DMS53 (cell line): Measurements from ENCODE around the gene PSAPL1.

Source experiments
- DNase-seq: peaks from one replicate; lab custom pipeline; 2025; lab: John Stamatoyannopoulos, UW

PSAPL1 gene, protein sequence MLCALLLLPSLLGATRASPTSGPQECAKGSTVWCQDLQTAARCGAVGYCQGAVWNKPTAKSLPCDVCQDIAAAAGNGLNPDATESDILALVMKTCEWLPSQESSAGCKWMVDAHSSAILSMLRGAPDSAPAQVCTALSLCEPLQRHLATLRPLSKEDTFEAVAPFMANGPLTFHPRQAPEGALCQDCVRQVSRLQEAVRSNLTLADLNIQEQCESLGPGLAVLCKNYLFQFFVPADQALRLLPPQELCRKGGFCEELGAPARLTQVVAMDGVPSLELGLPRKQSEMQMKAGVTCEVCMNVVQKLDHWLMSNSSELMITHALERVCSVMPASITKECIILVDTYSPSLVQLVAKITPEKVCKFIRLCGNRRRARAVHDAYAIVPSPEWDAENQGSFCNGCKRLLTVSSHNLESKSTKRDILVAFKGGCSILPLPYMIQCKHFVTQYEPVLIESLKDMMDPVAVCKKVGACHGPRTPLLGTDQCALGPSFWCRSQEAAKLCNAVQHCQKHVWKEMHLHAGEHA

DNA sequence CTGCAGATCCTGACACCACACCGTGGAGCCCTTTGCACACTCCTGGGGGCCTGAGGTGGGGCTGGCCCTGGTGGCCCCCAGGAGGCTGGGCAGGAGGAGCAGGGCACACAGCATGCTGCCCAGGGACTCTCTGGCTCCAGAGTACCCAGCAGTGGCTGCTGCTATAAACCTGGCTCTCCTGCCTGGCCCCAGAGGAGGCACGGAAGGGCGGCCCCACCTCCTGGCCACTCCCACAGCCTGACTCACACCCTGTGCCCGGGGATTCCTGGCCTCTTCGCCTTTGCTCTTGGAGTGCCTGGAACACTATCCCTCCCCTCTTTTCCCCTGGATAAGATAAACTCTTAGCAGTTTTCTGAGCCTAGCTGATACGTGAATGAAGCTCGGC is at the start of gene PSAPL1:
TSS of gene PSAPL1 (minus strand) at position 165 of the 385 bp plus-strand sequence. CDS start at position 114, 51 bp downstream.
- DNase-seq, result peak; percentile 80

DNA sequence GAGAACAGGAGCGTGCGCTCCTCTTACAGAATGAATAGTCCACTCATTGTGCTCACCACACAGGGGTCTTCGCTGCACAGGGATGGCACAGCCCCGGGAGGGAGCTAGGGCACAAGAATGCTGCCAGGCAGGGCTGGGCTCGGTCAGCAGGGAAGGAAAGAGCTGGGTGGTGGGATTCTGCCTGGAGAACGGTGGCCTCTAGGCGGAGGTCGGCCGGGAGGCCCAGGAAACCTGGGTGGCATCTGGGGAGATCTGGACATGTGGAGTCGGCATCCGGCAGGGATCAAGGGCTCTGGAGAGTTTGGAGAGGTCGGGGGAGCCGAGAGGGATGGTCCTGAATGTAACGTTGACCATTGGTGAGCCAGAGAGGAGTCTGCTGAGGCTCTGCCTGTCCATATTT is 46.5 kb upstream of the PSAPL1 start:
- DNase-seq, result no peak

DNA sequence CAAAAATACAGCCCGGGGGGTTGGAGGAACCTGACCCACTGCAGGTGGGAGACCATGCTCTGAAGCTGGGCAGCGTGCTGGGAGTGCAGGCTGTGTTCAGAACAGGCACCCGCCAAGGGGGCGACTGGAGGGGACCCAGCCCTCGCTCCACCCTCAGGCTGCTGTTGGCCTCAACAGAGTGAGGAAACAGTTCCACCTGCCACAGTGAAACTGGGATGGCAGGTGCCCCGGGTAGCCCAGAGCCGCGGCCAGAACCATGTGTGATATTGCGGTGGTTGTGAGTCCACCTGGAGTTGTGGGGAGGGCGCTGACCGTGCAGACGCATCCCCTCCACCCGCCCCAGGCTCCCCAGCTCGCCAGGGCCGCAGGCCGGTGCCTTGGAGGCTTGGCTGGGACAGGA is 45.7 kb upstream of the PSAPL1 start:
- DNase-seq, result no peak

DNA sequence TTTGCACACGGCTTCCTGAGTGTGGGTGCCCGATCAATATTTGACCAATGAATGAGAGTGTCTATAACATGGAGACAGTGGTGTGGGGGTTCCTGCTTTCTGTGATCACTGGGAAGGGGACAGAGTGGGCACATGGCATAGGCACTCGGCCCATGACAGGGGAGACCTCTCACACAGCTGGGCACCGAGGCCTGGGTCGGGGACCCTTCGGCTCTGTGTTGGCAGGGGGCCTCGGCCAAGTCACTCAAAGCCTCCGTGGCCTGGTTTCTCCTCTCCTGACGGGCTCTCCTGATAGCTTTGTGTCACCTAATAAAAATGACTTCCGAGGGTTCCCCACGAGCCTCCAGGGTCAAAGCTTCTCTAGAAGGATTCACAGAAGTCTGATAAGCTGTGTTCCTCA is 43.9 kb upstream of the PSAPL1 start:
- no peak for DNase-seq

DNA sequence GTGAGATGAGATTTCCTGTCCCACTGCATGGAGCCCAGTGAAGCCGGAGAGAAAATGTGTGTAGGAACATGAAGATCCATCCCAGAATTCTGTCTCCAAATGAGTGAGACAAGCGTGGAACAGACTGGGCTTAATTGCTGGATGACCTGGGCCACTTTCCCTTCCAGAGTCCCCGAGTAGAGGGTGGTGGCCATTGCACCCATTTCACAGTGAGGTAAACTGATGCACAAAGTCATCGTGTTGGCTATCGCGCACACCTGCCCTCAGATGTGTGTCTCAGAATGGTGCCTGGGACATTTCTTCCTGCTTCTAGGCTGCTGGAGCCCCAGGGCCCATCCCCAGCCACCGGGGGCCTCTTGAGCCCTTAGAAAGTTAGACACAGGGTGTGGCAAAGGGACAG is 43.0 kb upstream of the PSAPL1 start:
- no peak for DNase-seq

DNA sequence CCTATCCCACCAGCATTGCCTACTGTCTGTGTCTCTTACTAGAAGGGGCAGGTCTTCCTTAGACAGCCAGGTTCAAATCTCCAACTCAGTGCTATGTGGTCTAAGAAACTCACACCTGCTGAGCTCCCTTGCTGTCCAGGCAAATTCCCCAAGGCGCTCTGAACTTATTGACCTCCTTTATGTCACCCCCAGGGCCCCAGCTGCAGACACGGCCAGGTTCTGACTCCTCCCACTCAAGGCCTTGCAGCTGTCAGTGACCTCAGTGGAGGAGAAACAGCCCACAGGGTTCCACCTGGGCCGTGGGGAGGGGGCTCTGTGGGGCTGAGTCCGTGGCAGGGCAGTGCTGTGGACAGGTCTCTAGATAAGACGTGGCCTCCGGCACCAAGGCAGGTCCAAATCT is 42.1 kb upstream of the PSAPL1 start:
- no peak for DNase-seq

DNA sequence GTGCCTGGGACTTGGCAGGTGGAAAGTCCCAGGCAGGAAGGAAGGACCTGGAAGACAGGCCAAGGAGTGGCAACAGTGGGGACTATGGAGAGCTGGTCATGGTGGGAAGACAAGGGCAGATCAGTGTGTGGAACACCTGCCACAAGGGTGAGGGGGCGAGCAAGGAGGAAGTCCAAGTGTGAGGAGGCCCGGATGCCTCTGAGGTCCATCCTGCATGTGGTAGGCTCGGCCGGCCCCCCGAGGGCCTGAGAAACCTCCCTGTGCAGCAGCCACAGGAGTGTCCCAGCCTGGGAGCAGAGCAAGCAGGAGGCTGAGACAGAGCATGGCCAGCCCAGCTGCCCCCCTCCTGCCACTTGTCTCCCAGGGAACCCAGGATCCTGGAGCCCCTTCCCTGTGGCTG is 40.5 kb upstream of the PSAPL1 start:
- DNase-seq, result no peak

DNA sequence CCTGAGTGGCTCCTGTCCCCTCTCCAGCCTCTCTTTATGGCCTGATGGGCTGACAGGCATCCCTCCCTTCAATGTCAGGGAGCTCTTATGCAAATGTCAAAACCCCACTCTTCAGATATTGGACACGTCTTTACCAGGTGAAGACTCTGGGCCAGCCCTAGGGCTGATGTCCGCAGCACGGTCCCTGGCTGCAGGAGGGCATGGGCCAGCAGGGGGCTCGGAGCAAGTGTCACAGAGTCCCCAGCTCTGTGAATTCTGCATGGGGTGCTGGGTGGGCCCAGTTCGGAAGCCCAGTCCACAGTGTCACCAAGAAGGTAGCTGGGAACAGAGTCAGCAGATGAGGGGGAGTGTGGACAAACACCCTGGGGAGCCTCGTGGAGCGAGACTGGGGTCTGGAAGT is 39.6 kb upstream of the PSAPL1 start:
- DNase-seq, result no peak

DNA sequence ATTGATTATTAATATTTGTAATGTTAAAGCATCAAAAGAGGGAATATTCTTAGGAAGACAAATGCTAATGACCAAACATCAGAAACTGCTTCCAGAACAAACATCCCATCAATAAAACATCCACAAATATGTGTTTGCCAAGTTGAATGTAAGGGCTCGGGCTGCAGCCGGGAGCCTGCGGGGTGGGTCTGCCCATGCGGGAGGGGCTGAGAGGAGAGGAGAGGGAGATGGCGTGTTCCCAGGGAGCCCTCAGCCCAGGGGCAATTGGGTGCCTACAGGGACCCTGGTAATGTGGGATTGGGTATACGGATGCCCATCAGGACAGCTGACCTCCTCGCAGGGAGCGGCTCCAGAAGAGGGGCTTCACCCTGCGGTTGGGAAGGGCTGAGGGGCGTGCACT is 38.4 kb upstream of the PSAPL1 start:
- DNase-seq, result no peak

DNA sequence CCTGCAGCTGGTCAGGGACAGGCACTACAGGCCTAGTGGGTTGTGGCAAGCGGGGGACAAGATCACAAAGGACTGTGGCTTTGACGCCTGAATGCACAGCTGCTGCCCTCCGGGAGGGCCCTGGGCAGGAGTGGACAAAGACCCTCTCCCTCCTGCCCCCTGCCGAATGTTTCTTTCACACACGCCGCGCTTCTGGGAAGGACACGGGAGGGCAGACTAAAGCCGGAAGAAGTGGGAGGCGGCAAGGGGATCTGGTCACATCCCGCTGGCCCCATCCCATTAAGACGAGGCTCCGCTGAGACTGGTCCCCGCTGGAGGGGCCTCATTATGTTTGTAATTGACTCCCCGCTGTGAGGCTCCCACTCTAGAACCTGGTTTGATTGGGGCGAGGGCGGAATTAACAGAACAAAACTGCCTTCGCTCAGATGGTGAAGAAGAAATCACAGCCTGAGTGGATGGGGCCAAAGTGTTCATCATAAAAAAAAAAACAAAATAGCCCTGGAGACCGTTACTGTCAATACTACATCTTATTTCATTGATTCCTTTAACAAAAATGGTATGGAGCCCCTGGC is 37.8 kb upstream of the PSAPL1 start:
- DNase-seq, result no peak

DNA sequence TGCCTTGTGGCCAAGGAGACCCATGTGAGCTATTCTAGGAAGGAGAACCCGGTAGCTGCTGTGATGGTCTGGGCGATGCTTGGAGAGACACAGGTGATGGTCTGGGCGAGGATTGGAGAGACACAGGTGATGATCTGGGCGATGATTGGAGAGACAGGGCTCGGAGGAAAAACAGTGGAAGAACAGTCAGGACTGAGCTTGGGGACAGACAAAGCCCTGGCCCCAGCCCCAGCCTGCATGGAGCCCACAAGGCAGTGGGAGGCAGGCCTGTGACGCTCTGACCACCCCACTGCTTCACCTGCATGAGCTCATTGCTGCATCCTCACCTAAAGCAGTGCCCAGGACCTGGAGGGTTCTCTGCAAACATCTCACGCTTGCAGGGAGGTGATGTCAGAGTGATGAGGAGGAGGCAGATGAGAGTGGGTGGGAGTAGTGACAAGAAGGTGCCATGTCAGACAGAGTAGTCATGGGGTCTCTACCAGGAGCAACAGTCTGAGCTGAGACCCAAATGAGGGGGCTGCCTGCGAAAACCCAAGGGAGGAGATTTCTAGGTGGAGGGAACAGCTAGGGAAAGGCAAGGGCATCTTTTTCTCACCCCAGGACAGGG is 35.9 kb upstream of the PSAPL1 start:
- no peak for DNase-seq

DNA sequence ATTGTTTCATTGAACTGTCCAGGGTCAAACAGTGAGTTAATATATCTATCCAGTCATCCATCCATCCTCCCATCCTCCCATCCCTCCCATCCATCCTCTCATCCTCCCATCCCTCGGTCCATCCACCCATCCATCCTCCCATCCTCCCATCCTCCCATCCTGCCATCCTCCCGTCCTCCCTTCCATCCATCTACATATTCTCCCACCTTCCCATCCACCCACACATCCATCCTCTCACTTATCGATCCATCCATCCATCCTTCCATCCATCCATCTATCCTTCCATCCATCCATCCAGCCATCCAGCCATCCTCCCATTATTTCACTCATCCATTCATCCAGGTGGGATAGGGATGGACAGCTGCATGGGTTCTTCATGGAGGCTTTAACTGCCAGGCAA is 35.4 kb upstream of the PSAPL1 start:
- DNase-seq, result no peak

DNA sequence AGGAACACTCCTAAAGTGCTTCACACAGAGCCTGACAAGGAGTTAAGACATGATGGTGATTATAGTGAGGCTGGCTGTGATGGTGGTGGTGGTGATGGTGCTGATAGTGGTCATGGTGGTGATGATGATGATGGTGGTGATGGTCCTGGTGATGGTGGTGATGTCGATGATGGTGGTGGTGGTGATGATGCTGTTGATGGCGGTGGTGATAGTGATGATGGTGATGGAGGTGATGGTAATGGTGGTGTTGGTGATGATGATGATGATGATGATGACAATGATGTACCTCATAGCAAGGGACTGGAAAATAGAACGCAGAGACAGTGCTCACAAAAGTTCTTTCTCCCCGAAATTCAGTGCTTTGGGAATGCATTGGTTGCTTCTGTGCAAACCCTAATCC is 34.3 kb upstream of the PSAPL1 start:
- no peak for DNase-seq

DNA sequence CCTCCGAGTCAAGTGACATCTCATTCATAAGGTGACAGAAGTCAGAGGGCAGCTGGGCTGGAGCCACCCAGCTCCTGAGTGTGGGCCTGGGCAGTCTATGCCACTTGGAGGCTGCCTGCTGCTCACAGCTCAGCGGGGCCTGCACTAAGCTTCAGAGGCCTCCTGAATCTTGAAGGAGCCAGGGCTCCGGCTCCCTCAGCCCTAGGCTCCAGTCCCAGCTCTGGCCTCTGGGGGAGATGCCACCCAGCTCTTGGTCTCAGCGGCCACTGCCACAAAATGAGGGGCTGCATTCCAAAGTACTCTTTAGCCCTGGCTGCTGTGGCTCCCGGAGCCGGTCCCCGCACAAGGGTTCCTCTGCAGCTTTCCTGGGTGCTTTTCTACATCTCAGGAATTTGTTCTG is 32.7 kb upstream of the PSAPL1 start:
- no peak for DNase-seq

DNA sequence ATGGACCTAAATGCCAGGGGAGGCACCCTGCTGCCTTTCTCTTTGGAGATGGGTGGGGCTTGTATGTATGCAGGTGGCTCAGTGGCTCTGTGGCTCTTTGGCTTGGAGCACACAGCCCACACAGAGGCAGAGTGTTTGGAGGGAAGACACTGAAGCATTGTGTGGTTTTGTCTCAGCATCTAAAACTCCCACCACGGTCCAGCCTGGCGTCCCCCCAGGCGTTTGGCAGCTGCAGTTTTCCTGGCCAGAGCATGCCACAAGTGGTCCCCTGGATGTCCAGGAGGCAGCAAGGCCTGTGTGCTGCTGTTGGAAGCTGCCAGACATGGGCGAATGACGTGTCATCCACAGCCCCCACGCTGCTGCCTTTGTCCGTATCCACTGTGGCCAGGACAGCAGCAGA is 32.2 kb upstream of the PSAPL1 start:
- no peak for DNase-seq

DNA sequence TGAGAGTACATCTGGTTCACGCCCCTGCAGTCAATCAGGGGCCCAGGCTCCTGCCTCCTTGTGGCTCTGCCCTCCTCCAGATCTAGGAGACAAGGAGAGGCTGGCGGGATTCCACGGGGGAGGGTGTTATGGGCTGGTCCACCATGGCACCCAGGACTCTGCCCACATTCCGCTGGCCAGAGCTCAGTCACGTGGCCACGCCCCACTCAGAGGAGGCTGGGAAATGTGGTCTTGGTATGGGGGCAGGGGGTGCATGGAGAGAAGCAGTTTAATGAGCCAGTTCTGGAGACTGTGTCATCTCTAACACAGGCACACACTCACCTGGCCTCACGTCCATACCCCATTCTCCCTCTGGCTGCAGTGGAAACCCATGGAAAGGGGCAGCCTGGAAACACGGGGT is 31.5 kb upstream of the PSAPL1 start:
- no peak for DNase-seq

DNA sequence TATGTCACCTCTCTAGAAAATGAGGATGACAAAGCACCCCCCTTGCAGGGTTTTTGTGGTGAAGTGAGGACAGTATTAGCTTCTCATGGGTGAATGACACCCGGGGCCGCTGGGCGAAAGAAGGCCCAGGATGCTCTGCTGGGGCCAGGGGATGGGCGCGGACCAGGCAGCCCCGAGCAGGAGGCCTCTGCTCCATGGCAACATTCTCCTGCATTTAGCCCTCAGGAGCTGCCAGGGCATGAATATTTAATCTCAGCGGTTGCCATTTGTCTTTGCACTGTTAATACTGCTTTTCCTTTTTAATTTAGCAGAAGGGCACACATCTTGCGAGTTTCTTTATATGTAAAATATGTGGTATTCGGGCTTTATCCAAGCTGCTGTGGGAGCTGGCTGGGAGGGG is 30.3 kb upstream of the PSAPL1 start:
- DNase-seq, result no peak

DNA sequence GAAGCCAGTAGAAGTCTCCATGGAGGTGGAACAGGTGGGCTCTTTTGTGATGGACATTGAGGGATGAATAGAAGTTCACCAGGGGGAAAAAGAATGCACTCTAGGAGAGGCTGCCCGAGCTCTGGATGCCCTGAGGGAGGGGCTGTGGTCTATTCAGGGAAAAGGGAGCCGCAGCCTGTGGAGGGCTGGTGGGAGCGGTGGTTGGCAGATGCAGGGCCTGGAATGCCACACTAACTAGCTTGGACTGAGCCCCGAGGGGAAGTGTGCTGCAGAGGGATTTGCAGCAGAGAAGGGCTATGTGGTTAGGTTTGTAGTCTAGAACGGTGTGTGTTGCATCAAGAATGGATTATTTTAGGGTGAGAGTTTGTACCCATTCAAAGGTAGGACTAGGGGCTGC is 29.5 kb upstream of the PSAPL1 start:
- no peak for DNase-seq

DNA sequence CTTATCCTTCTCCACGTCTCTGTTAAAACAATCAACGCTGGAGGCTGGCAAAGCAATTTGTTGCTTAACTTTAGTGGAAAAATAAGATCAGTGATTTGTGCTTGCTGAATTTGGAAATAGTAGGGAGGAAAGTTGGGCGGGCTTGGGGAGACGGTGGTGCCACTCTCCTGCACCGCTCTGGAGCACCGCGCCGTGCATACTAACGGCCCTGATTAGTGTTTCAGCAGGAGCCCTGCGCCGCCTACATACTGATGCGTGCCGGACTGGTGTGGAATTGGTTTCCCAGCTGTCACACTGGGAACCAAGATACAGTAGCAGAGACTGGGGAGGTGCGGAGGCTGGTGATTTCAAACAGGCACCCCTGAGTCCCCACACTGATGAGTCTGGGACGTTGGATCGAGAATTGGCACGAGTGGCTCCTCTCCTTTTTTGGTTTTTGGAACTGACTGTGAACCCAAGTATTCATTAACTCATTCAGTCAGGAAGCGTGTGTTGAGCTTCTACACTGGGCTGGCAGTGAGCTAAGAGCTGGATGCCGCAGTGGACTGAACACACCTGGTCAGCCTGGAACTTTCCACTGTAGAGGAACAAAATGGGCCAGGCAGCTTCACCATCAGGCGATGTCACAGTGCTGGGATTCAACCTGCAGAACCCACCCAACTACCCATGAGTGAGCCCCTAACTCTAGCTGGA is 29.0 kb upstream of the PSAPL1 start:
- DNase-seq, result no peak

DNA sequence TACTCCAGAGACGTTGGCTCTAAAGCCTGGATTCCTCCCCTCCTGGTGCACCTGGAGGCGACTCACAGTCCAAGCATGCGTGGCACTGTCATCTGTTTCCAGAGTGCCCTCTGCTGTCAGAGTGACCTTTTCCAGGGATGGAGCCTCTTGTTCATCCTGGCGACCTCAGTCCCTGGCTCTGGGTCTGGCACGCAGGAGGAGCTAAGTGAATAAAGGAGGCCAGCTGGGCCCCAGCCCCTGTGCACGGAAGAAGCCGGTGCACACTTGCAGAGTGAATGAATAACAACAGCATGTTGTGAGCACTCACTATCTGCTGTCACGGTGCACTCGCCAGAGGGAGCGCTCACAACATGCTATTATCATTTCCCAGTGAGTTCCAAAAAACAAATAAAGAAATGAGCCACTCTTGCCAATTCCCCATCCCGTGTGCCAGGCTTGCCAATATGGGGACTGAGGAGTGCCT is 27.8 kb upstream of the PSAPL1 start:
- peak; percentile 83 for DNase-seq

DNA sequence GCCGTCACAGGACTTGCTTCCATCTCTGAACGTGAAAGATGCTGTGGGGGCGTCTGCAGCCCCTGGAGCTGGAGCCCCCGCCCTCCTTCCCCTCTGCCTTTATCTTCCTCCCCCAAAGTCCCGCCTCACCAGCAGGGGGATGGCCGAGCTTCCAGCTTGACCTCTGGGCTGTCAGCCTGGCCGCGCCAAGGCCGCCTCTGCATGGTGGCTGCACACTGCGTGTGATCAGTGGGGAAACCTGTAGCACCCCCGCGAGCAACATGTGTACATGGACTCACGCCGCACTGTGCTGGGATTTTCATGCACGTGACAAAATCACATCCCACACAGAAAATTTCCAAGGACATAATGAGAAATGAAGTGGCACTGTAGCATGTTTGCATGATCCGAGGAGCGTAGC is 26.5 kb upstream of the PSAPL1 start:
- no peak for DNase-seq

DNA sequence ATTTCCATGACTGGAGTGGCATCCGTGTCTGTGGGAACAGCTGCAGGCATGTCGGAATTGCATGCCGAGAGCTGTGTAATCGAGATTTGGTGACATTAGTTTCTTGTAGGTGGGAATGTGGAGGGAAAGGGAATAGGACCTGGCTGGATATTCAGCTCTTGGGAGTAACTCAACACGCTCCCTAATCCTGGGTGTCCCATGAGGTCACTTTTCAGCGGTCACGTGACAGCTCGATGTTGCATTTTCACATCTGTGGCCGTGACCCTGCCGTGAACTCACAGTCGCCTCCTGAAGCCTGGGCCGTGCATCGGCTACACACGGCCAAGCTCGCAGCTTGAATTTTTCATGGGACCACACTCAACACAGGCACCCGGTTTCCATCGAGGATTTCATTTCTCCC is 25.8 kb upstream of the PSAPL1 start:
- DNase-seq, result no peak

DNA sequence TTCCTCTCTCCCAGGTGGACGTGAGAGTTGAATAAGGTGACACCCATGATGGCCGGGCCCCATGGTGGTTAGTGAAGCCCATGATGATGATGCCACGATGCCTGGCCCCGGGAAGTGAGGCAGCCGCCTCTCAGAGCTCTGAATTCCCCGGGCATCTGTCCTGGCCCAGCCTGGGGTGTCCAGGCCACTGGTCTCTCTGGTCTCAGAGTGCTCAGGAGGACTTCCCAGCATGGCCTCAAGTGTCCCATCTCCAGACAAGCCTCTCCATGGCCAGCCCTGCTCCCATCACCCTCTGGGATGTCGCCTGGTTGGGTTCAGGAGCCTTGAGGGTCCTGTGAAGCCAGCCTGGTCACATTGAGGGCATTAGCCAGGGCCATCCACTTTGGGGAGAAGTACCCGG is 24.7 kb upstream of the PSAPL1 start:
- no peak for DNase-seq
